H9 (cell line): ENCODE results near the gene MUTYH. TPM values are rescaled to one million over a fixed set of nuclear protein-coding genes. Genes with fewer than 3 reads are reported as not detected.

Source experiments
- DNase-seq: peaks from one replicate; pipeline ENCODE4 v3.0.0-alpha.2; 2017
- H2AFZ ChIP-seq: one replicate; pipeline ENCODE4 v1.6.1; 2013; ENCODE audit warnings: mild to moderate bottlenecking, low read length, control low read depth, moderate library complexity
- H2AK5ac ChIP-seq: 2 replicates; pipeline ENCODE4 v1.6.1; 2013; ENCODE audit warnings: low read length, control low read depth, mixed read lengths; ENCODE audit not compliant: insufficient read length
- H2BK120ac ChIP-seq: one replicate; pipeline ENCODE4 v1.6.1; 2013; ENCODE audit warnings: low read depth, mild to moderate bottlenecking, low read length, control low read depth, inconsistent platforms; ENCODE audit not compliant: poor library complexity, severe bottlenecking
- H2BK12ac ChIP-seq: 2 replicates; pipeline ENCODE4 v1.6.1; 2013; ENCODE audit warnings: low read length, control low read depth, mixed read lengths, low read depth; ENCODE audit not compliant: insufficient read length
- H2BK15ac ChIP-seq: 2 replicates; pipeline ENCODE4 v1.6.1; 2013; ENCODE audit warnings: low read depth, low read length, control low read depth
- H2BK20ac ChIP-seq: one replicate; pipeline ENCODE4 v1.6.1; 2013; ENCODE audit warnings: low read depth, mild to moderate bottlenecking, low read length, control low read depth, inconsistent platforms; ENCODE audit not compliant: poor library complexity, severe bottlenecking
- H2BK5ac ChIP-seq: 2 replicates; pipeline ENCODE4 v1.6.1; 2013; ENCODE audit warnings: low read length, control low read depth, mixed read lengths; ENCODE audit not compliant: insufficient read length
- H3K14ac ChIP-seq: 2 replicates; pipeline ENCODE4 v1.6.1; 2013; ENCODE audit warnings: low read length, control low read depth; ENCODE audit not compliant: insufficient read depth
- H3K18ac ChIP-seq: 2 replicates; pipeline ENCODE4 v1.6.1; 2013; ENCODE audit warnings: low read depth, mild to moderate bottlenecking, mixed read lengths, low read length, control low read depth; ENCODE audit not compliant: insufficient read length
- H3K23ac ChIP-seq: 2 replicates; pipeline ENCODE4 v1.6.1; 2013; ENCODE audit warnings: low read length, control low read depth, mixed read lengths, low read depth; ENCODE audit not compliant: insufficient read length
- H3K23me2 ChIP-seq: 2 replicates; pipeline ENCODE4 v1.6.1; 2013; ENCODE audit warnings: low read depth, mild to moderate bottlenecking, mixed read lengths, low read length, control low read depth; ENCODE audit not compliant: insufficient read length, poor library complexity, severe bottlenecking
- H3K27ac ChIP-seq: 2 replicates; pipeline ENCODE4 v1.5.1; 2013; ENCODE audit warnings: low read length, control low read depth, mixed read lengths, low read depth; ENCODE audit not compliant: insufficient read length
- H3K27me3 ChIP-seq: 2 replicates; pipeline ENCODE4 v1.6.1; 2013; ENCODE audit warnings: low read length, control low read depth, inconsistent platforms; ENCODE audit not compliant: insufficient read depth
- H3K4ac ChIP-seq: 2 replicates; pipeline ENCODE4 v1.6.1; 2013; ENCODE audit warnings: low read depth, mild to moderate bottlenecking, control low read depth, inconsistent platforms, low read length, moderate library complexity
- H3K4me1 ChIP-seq: 2 replicates; pipeline ENCODE4 v1.6.1; 2013; ENCODE audit warnings: low read length, control low read depth, inconsistent platforms; ENCODE audit not compliant: insufficient read depth
- H3K4me2 ChIP-seq: 2 replicates; pipeline ENCODE4 v1.6.1; 2013; ENCODE audit warnings: low read length, control low read depth, mixed read lengths; ENCODE audit not compliant: insufficient read length, insufficient read depth
- H3K56ac ChIP-seq: 2 replicates; pipeline ENCODE4 v1.6.1; 2013; ENCODE audit warnings: low read depth, mild to moderate bottlenecking, mixed read lengths, low read length, control low read depth; ENCODE audit not compliant: insufficient read length
- H3K79me1 ChIP-seq: 2 replicates; pipeline ENCODE4 v1.6.1; 2013; ENCODE audit warnings: low read depth, mild to moderate bottlenecking, moderate library complexity, low read length, control low read depth, inconsistent platforms; ENCODE audit not compliant: insufficient read depth, poor library complexity, severe bottlenecking
- H3K79me2 ChIP-seq: 2 replicates; pipeline ENCODE4 v1.6.1; 2013; ENCODE audit warnings: low read length, control low read depth, inconsistent platforms; ENCODE audit not compliant: insufficient read depth
- H3K9ac ChIP-seq: 2 replicates; pipeline ENCODE4 v1.6.1; 2013; ENCODE audit warnings: low read length, control low read depth, mixed read lengths; ENCODE audit not compliant: insufficient read length; ENCODE audit errors: extremely low read depth
- H3K9me3 ChIP-seq: one replicate; pipeline ENCODE4 v1.6.1; 2013; ENCODE audit warnings: low read depth, low read length, inconsistent platforms; ENCODE audit not compliant: control insufficient read depth
- H3T11ph ChIP-seq: one replicate; pipeline ENCODE4 v1.6.1; 2013; ENCODE audit warnings: mild to moderate bottlenecking, low read length, control low read depth, inconsistent platforms
- H4K20me1 ChIP-seq: one replicate; pipeline ENCODE4 v1.6.1; 2013; ENCODE audit not compliant: control insufficient read depth, insufficient read length, insufficient read depth
- H4K5ac ChIP-seq: 2 replicates; pipeline ENCODE4 v1.6.1; 2013; ENCODE audit warnings: low read depth, mild to moderate bottlenecking, mixed read lengths, low read length, control low read depth; ENCODE audit not compliant: insufficient read length
- H4K8ac ChIP-seq: replicated peaks from 2 replicates; pipeline ENCODE4 v1.6.1; 2013; ENCODE audit warnings: low read length, control low read depth, mixed read lengths, low read depth; ENCODE audit not compliant: insufficient read length
- H4K91ac ChIP-seq: 2 replicates; pipeline ENCODE4 v1.6.1; 2013; ENCODE audit warnings: low read depth, mild to moderate bottlenecking, moderate library complexity, mixed read lengths, low read length, control low read depth; ENCODE audit not compliant: insufficient read length
- H3K27ac Mint-ChIP-seq, 3 experiments: 2 replicates in 2 of 3; 3 replicates in 1 of 3; pipeline ENCODE4 v1.8.0; 2020 to 2021; ENCODE audit warnings: mixed read lengths in 3 of 3, mild to moderate bottlenecking in 1 of 3, moderate library complexity in 1 of 3
- H3K27me3 Mint-ChIP-seq: 2 replicates; pipeline ENCODE4 v1.8.0; 2021; ENCODE audit warnings: low read depth, mild to moderate bottlenecking, moderate library complexity, mixed read lengths
- H3K36me3 Mint-ChIP-seq, 3 experiments: 2 replicates in 2 of 3; 3 replicates in 1 of 3; pipeline ENCODE4 v1.8.0; 2020 to 2021; ENCODE audit warnings: low read depth in 3 of 3, mixed read lengths in 3 of 3; ENCODE audit not compliant: insufficient read depth in 1 of 3
- H3K4me1 Mint-ChIP-seq, 2 experiments: 2 replicates each; pipeline ENCODE4 v1.8.0; 2020; ENCODE audit warnings: mixed read lengths in 2 of 2
- H3K4me3 Mint-ChIP-seq, 2 experiments: 2 replicates in 1 of 2; 3 replicates in 1 of 2; pipeline ENCODE4 v1.8.0; 2020 to 2021; ENCODE audit warnings: mild to moderate bottlenecking in 2 of 2, mixed read lengths in 2 of 2, moderate library complexity in 1 of 2
- H3K9me3 Mint-ChIP-seq, 2 experiments: 2 replicates in 1 of 2; 3 replicates in 1 of 2; pipeline ENCODE4 v1.8.0; 2020; ENCODE audit warnings: mild to moderate bottlenecking in 2 of 2, mixed read lengths in 2 of 2, moderate library complexity in 1 of 2
- CTCF ChIP-seq: fragments of 200-600 bp; sonication (generic); conservative IDR thresholded peaks from 3 replicates; pipeline ENCODE4 v1.8.0; 2021; ENCODE audit warnings: antibody characterized with exemption, mild to moderate bottlenecking
- WGBS: extraction: QIAGEN DNeasy Blood & Tissue Kit; methylation state at CpG from one replicate; pipeline ENCODE4 v1.1.7; 2013; ENCODE audit warnings: missing lambda C conversion rate, low lambda C conversion rate, mixed read lengths; ENCODE audit not compliant: insufficient read length; ENCODE audit errors: extremely low coverage; 5-methylcytosine and 5-hydroxymethylcytosine counted together
- total RNA-seq: library from RNA; stranded (reverse); gene quantifications from 2 replicates; pipeline ENCODE4 v1.2.1, GENCODE V29; 2021

Gene MUTYH
- total RNA-seq, 1 experiment from 2014 or later: 52.6 TPM

- Histone ChIP-seq H2AFZ (no peak overlapping the region), H3K23me2 (peaks cover 16% of the 10 kb centered on the region), H4K8ac (no peak overlapping the region), H2AK5ac (no peak overlapping the region), H2BK12ac (no peak overlapping the region), H4K5ac (no peak overlapping the region), H3K56ac (no peak overlapping the region), H2BK5ac (no peak overlapping the region), H3K27me3 (no peaks in the 10 kb centered on the region), H2BK120ac (no peak overlapping the region), H3K27ac (peak overlapping the region; percentile 32), H4K20me1 (no peaks in the 10 kb centered on the region), H3K9ac (no peak overlapping the region), H3K23ac (no peak overlapping the region), H3K79me1 (no peaks in the 10 kb centered on the region), H2BK20ac (no peak overlapping the region), H3K18ac (no peak overlapping the region), H3K4me1 (peaks cover 6% of the 10 kb centered on the region; the same call in 1 of the 2 replicates), H3K79me2 (no peaks in the 10 kb centered on the region), H4K91ac (no peak overlapping the region), H3K9me3 (no peaks in the 10 kb centered on the region), H3K4me2 (no peak overlapping the region), H3T11ph (no peak overlapping the region), H3K14ac (peak overlapping the region; percentile 18; the same call in 1 of the 2 replicates), H3K4ac (no peak overlapping the region), H2BK15ac (no peak overlapping the region)
- Mint-ChIP-seq H3K4me1 (peaks cover 33 to 40% of the 10 kb centered on the region in 2 experiments), H3K27ac (peak overlapping the region; percentile 75 to 97 (median 94); a peak in 6 of 7 replicates), H3K9me3 (peaks cover 2 to 3% of the 10 kb centered on the region in 2 experiments; a peak in 3 of 5 replicates), H3K27me3 (no peaks in the 10 kb centered on the region), H3K4me3 (peak overlapping the region; percentile 9 to 74; a peak in 3 of 5 replicates), H3K36me3 (peaks cover 32 to 56% (median 51%) of the 10 kb centered on the region in 3 experiments)
- peak; percentile 78 for DNase-seq
- TF ChIP-seq CTCF: no peak
- no CpG with 5 or more reads among the region's 4 CpGs for WGBS
These were observed 10.8 kb downstream of the MUTYH start for GRCh38 chr1:45329445-45329844.
